ENCODE results near the gene PGBD2. TPM values are rescaled to one million over a fixed set of nuclear protein-coding genes. Genes with fewer than 3 reads are reported as not detected.

PGBD2 gene
- total and polyA plus RNA-seq, 2 of the 13 experiments (the other 11 are each of a cell fraction or from before 2014, with no cell fraction given) = 6.0 to 7.4 TPM

- no peak for TF ChIP-seq NR2F2 (IDR thresholded peaks at IDR 0.05; ENCODE audit: borderline replicate concordance, low read depth)
- peak; percentile 97 for TF ChIP-seq ZNF280D (CRISPR knock-in tag; IDR thresholded peaks at IDR 0.05)
- peak; percentile 77 for TF ChIP-seq ZNF18 (CRISPR knock-in tag; IDR thresholded peaks at IDR 0.05; ENCODE audit: insufficient replicate concordance)
- no peak for TF ChIP-seq DDIT3 (CRISPR knock-in tag; IDR thresholded peaks at IDR 0.05)
- no peak for TF ChIP-seq LCORL (IDR thresholded peaks at IDR 0.05)
- TF ChIP-seq LCORL (CRISPR knock-in tag; IDR thresholded peaks at IDR 0.05) = peak; percentile 80
- TF ChIP-seq ZNF136 (CRISPR knock-in tag; IDR thresholded peaks at IDR 0.05; ENCODE audit: low read depth) = 0 out of 2 replicates have a peak, but pooled peaks have one; percentile 62
- peak; percentile 41; the same call in 1 of the 2 replicates for TF ChIP-seq SIX4 (CRISPR knock-in tag; IDR thresholded peaks at IDR 0.05)
- TF ChIP-seq AGO2 (optimal IDR thresholded peaks at IDR 0.05; ENCODE audit: low read depth, low read length) = peak; percentile 49
- TF ChIP-seq PRDM10 (CRISPR knock-in tag; IDR thresholded peaks at IDR 0.05; ENCODE audit: low read depth) = no peak
- peak; percentile 95 for TF ChIP-seq ZNF772 (CRISPR knock-in tag; IDR thresholded peaks at IDR 0.05)
- peak; percentile 96 for TF ChIP-seq DMAP1 (CRISPR knock-in tag; IDR thresholded peaks at IDR 0.05)
- no peak for TF ChIP-seq ZNF550 (CRISPR knock-in tag; IDR thresholded peaks at IDR 0.05; ENCODE audit: borderline replicate concordance)
- TF ChIP-seq RELA (CRISPR knock-in tag; IDR thresholded peaks at IDR 0.05) = no peak; the same call in 1 of the 2 replicates
- TF ChIP-seq ATF7-NPFF (CRISPR knock-in tag; IDR thresholded peaks at IDR 0.05; ENCODE audit: low read depth) = peak; percentile 92
- peak; percentile 76; the same call in 1 of the 2 replicates for TF ChIP-seq FOXO1 (CRISPR knock-in tag; IDR thresholded peaks at IDR 0.05)
- TF ChIP-seq ZNF441 (CRISPR knock-in tag; IDR thresholded peaks at IDR 0.05; ENCODE audit: borderline replicate concordance) = 0 out of 2 replicates have a peak, but pooled peaks have one; percentile 50
- no peak for TF ChIP-seq U2AF1 (optimal IDR thresholded peaks at IDR 0.05; ENCODE audit: low read depth, low read length)
- TF ChIP-seq SIX1 (CRISPR knock-in tag; IDR thresholded peaks at IDR 0.05; ENCODE audit: borderline replicate concordance) = no peak
Observed at GRCh38 chr1:248906009-248906752, at the start of gene PGBD2 (continued).

Data from HepG2 (cell line).